SK-N-MC (cell line): Measurements from ENCODE around the gene TTC34.

Experiments used
- EZH2 ChIP-seq: fragments of 200-600 bp; sonication (generic); IDR thresholded peaks from one replicate; pipeline ENCODE4 v1.6.1; 2017; ENCODE audit warnings: antibody characterized with exemption
- POLR2AphosphoS5 ChIP-seq: IDR thresholded peaks from 2 replicates; pipeline ENCODE4 v1.6.1; 2012; ENCODE audit warnings: mild to moderate bottlenecking, low read depth, low read length, borderline replicate concordance

DNA sequence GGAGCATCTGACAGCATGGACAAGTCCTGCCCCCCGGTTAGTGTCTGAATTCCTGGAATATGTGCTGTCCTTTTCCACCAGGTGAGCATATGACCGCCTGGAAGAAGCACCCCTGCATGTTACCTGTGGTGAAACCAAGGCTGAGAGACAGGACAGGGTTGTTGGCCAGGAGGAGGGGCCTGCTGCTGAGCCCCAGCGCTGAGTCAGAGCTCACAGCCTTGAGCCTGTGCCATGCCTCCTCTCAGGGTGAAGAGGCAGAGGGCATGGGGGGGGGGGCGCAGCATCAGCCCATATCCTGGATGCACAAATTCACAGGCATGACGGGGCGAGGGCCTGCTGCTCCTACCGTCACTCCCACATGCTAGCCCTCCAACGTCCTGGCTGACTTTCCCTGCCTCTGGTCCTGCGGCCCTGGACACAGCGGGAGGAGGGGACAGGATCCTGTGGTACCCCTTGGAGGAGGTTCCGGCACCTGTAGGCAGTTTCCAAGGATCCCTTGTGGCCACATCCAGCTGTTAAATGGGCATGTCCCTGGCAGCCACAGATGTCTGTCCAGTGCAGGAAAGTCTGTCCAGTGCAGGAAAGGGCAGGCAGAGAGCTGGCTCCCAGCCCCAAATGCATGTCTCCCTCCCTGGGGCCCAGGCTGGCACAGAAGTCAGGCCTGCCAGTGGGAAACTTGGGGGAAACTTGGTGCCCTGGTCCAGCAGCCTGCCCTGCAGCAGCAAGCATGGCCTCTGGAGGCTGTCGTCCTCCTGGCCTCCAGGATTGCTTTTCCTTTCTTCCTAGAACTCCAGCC, 23.9 kb downstream of the TTC34 start:
- TF ChIP-seq POLR2AphosphoS5 (no peak), EZH2 (no peak)
